ENCODE data around the gene CRB2.

CRB2 gene

GRCh38 chr9:123347289-123348060 lies 8.5 kb upstream of the CRB2 start:
- DNase-seq (ENCODE audit: low read depth in 3 of 3) = no peak

- no peak for DNase-seq (ENCODE audit: low read depth in 3 of 3)
Measured at GRCh38 chr9:123348317-123348992, 7.5 kb upstream of the CRB2 start.

- no peak for DNase-seq (ENCODE audit: low read depth in 3 of 3)
Measured at GRCh38 chr9:123349033-123349432, 7.0 kb upstream of the CRB2 start.

GRCh38 chr9:123349691-123350480 lies 6.1 kb upstream of the CRB2 start:
- DNase-seq (ENCODE audit: low read depth in 3 of 3) = peak; percentile 39 to 62 (median 49)

- no peak for DNase-seq (ENCODE audit: low read depth in 3 of 3)
Measured at GRCh38 chr9:123350590-123351310, 5.2 kb upstream of the CRB2 start.

- no peak for DNase-seq (ENCODE audit: low read depth in 3 of 3)
Measured at GRCh38 chr9:123353041-123353440, 3.0 kb upstream of the CRB2 start.

- DNase-seq (ENCODE audit: low read depth in 3 of 3) = peak; percentile 28 to 48 (median 30)
Measured at GRCh38 chr9:123353984-123354591, 1.9 kb upstream of the CRB2 start.

GRCh38 chr9:123354806-123355508 lies 1.0 kb upstream of the CRB2 start:
- no peak for DNase-seq (ENCODE audit: low read depth in 3 of 3)

GRCh38 chr9:123356851-123357742 lies 1.1 kb downstream of the CRB2 start:
- no peak for DNase-seq (ENCODE audit: low read depth in 3 of 3)

GRCh38 chr9:123357743-123358059 lies 1.7 kb downstream of the CRB2 start:
- DNase-seq (ENCODE audit: low read depth in 3 of 3) = no peak

GRCh38 chr9:123358181-123358905 lies 2.3 kb downstream of the CRB2 start:
- DNase-seq (ENCODE audit: low read depth in 3 of 3) = no peak

GRCh38 chr9:123359106-123359505 lies 3.1 kb downstream of the CRB2 start:
- no peak for DNase-seq (ENCODE audit: low read depth in 3 of 3)

- DNase-seq (ENCODE audit: low read depth in 3 of 3) = no peak
Measured at GRCh38 chr9:123359546-123359945, 3.5 kb downstream of the CRB2 start.

GRCh38 chr9:123360161-123361085 lies 4.4 kb downstream of the CRB2 start:
- DNase-seq (ENCODE audit: low read depth in 3 of 3) = peak in 1 of 3 experiments; percentile 39

- DNase-seq (ENCODE audit: low read depth in 3 of 3) = no peak
Measured at GRCh38 chr9:123361086-123361730, 5.2 kb downstream of the CRB2 start.

GRCh38 chr9:123361731-123362510 lies 5.9 kb downstream of the CRB2 start:
- DNase-seq (ENCODE audit: low read depth in 3 of 3) = no peak

- DNase-seq (ENCODE audit: low read depth in 3 of 3) = no peak
Measured at GRCh38 chr9:123362856-123363255, 6.9 kb downstream of the CRB2 start.

Data from stimulated activated CD4-positive, alpha-beta T cell treated with anti-CD3 and anti-CD28 coated beads, TNF-alpha, amount 100 ng/mL, for 24 hours (primary cell).